ENCODE measurements around the gene LCE3C.
"Not testable (repeated sequence)": the region's sequence is repeated elsewhere in the genome, so short reads cannot be mapped to it uniquely, and the experiment has no call there.

Gene LCE3C

DNA sequence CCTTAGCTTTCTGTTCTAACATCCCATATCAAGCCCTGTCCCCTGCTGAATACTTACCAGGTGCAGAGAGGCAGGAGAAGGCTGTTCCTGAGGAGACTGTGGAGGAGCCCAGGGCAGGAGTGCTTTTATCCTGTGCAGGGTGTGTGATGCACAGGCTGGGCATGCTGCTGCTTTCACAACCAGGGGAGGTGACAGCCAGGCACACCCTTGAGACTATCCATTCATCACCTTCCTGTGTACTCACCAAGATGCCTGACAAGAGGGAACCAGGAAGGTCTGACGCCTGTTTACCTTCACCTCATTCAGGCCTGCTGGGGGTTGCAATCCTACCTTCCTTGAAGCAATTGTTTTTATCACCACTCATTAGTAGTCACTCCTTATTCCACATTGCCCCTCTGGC lies 33.4 kb upstream of the LCE3C start, which contains the start of gene LCE3E:
TSS of gene LCE3E (minus strand) at position 100 of the 400 bp plus-strand sequence. CDS start 572 bp downstream, outside the sequence.
- Histone ChIP-seq H3K9me3 (ENCODE audit: control insufficient read depth, insufficient read depth, low read length) (no peaks in the 10 kb centered on the region), H3K79me2 (ENCODE audit: control insufficient read depth, low read length) (no peaks in the 10 kb centered on the region), H3K9me2 (replicated peaks; ENCODE audit: control insufficient read depth, low read length) (no peaks in the 10 kb centered on the region), H3K36me3 (ENCODE audit: control insufficient read depth, low read length) (no peaks in the 10 kb centered on the region), H3K4me2 (ENCODE audit: low read length) (no peak within 1 kb of the TSS), H4K20me1 (ENCODE audit: control insufficient read depth, insufficient read depth, low read depth, low read length) (no peaks in the 10 kb centered on the region), H3K27me3 (ENCODE audit: control insufficient read depth, low read length) (no peaks in the 10 kb centered on the region), H3K4me3 (ENCODE audit: low read length) (no peak within 1 kb of the TSS), H3K27ac (ENCODE audit: low read depth, low read length) (no peak within 1 kb of the TSS), H3K4me1 (ENCODE audit: control insufficient read depth, low read length) (no peaks in the 10 kb centered on the region), H3F3A (ENCODE audit: control insufficient read depth, insufficient read depth) (no peaks in the 10 kb centered on the region)
- TF ChIP-seq, protein P1, sequence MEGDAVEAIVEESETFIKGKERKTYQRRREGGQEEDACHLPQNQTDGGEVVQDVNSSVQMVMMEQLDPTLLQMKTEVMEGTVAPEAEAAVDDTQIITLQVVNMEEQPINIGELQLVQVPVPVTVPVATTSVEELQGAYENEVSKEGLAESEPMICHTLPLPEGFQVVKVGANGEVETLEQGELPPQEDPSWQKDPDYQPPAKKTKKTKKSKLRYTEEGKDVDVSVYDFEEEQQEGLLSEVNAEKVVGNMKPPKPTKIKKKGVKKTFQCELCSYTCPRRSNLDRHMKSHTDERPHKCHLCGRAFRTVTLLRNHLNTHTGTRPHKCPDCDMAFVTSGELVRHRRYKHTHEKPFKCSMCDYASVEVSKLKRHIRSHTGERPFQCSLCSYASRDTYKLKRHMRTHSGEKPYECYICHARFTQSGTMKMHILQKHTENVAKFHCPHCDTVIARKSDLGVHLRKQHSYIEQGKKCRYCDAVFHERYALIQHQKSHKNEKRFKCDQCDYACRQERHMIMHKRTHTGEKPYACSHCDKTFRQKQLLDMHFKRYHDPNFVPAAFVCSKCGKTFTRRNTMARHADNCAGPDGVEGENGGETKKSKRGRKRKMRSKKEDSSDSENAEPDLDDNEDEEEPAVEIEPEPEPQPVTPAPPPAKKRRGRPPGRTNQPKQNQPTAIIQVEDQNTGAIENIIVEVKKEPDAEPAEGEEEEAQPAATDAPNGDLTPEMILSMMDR (IDR thresholded peaks at IDR 0.05; ENCODE audit: low read depth, low read length, poor library complexity, severe bottlenecking): no peak
- TF ChIP-seq EZH2phosphoT487 (IDR thresholded peaks at IDR 0.05; ENCODE audit: borderline replicate concordance, low read length): no peak

DNA sequence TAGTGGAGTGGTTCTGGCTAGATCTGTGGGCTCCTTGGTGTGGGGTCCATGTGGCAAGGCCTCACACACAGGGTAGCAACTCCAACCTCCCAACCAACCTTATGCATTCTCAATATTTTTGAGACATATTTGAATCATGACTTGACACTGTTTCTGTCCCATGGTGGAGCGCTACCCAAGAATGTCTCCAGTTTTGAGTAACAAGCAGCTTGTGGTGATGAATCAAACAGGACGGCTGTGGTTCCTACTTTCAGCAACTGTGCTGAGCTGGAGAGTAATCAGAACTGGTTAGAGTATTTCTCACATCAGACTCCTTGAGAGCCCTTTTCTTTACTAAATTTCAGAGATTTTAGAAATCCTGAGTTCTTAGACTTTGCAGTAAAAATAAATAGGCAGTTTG lies 22.9 kb upstream of the LCE3C start:
- H3K27me3 ChIP-seq (ENCODE audit: control insufficient read depth, low read length): 0 out of 2 replicates have a peak, but pooled peaks cover 3% of the 10 kb centered on the region
- no peaks in the 10 kb centered on the region for H3K9me2 ChIP-seq (replicated peaks; ENCODE audit: control insufficient read depth, low read length)
- H3K9me3 ChIP-seq (ENCODE audit: control insufficient read depth, insufficient read depth, low read length): no peaks in the 10 kb centered on the region
- H4K20me1 ChIP-seq (ENCODE audit: control insufficient read depth, insufficient read depth, low read depth, low read length): no peaks in the 10 kb centered on the region
- no peak for TF ChIP-seq EZH2phosphoT487 (IDR thresholded peaks at IDR 0.05; ENCODE audit: borderline replicate concordance, low read length)
- TF ChIP-seq, protein P1 (IDR thresholded peaks at IDR 0.05; ENCODE audit: low read depth, low read length, poor library complexity, severe bottlenecking): no peak
- H3K27ac ChIP-seq (ENCODE audit: low read depth, low read length): no peak overlapping the region
- H3K36me3 ChIP-seq (ENCODE audit: control insufficient read depth, low read length): no peaks in the 10 kb centered on the region
- H3K4me3 ChIP-seq (ENCODE audit: low read length): no peak overlapping the region
- H3F3A ChIP-seq (ENCODE audit: control insufficient read depth, insufficient read depth): no peaks in the 10 kb centered on the region
- no peak overlapping the region for H3K4me2 ChIP-seq (ENCODE audit: low read length)
- no peaks in the 10 kb centered on the region for H3K79me2 ChIP-seq (ENCODE audit: control insufficient read depth, low read length)
- no peaks in the 10 kb centered on the region for H3K4me1 ChIP-seq (ENCODE audit: control insufficient read depth, low read length)

DNA sequence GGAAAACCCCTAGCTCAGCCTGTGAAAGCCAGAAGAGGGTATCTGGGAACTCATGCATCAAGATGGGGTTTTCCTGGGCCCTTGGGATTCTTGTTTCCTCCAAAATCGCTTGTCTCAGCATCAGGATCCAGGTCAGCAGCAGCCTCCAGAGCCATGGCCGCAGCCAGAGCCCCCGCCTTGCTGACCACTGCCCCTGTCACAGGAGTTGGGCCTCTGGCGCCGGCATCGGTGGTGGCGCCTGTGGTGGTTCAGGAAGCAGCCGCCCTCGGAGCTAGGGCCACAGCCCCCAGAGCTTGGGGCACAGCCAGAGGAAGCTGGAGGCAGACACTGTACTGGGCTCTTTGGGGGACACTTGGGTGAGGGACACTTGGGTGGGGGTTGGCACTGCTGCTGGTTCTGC lies 20.5 kb upstream of the LCE3C start:
- not testable (repeated sequence) for H3K9me2 ChIP-seq (replicated peaks; ENCODE audit: control insufficient read depth, low read length); H3K36me3 ChIP-seq (ENCODE audit: control insufficient read depth, low read length)

DNA sequence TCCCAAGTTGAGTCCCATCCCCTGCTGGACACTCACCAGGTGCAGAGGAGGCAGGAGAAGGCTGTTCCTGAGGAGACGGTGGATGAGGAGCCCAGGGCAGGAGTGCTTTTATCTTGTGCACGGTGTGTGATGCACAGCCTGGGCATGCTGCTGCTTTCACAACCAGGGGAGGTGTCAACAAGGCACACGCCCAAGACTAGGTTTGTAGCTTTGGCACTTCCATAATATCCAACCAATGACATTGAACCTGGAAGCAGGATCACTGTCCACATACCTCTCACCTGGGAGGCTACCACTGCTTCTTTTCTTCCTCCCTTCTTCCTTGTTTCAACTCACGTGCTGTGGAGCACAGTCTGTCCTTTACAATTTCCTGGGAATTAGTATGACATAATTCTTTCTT lies 19.6 kb upstream of the LCE3C start, which contains the start of gene LCE3D:
TSS of gene LCE3D (minus strand) at position 84 of the 400 bp plus-strand sequence. CDS start 580 bp downstream, outside the sequence.
- no peaks in the 10 kb centered on the region for H4K20me1 ChIP-seq (ENCODE audit: control insufficient read depth, insufficient read depth, low read depth, low read length)
- H3K4me1 ChIP-seq (ENCODE audit: control insufficient read depth, low read length): no peaks in the 10 kb centered on the region
- H3K9me3 ChIP-seq (ENCODE audit: control insufficient read depth, insufficient read depth, low read length): no peaks in the 10 kb centered on the region
- no peak for TF ChIP-seq EZH2phosphoT487 (IDR thresholded peaks at IDR 0.05; ENCODE audit: borderline replicate concordance, low read length)
- TF ChIP-seq, protein P1 (IDR thresholded peaks at IDR 0.05; ENCODE audit: low read depth, low read length, poor library complexity, severe bottlenecking): no peak
- H3K4me3 ChIP-seq (ENCODE audit: low read length): no peak within 1 kb of the TSS
- H3K27ac ChIP-seq (ENCODE audit: low read depth, low read length): no peak within 1 kb of the TSS
- H3K79me2 ChIP-seq (ENCODE audit: control insufficient read depth, low read length): no peaks in the 10 kb centered on the region
- no peaks in the 10 kb centered on the region for H3F3A ChIP-seq (ENCODE audit: control insufficient read depth, insufficient read depth)
- H3K27me3 ChIP-seq (ENCODE audit: control insufficient read depth, low read length): no peaks in the 10 kb centered on the region
- H3K4me2 ChIP-seq (ENCODE audit: low read length): no peak within 1 kb of the TSS
- no peaks in the 10 kb centered on the region for H3K36me3 ChIP-seq (ENCODE audit: control insufficient read depth, low read length)
- no peaks in the 10 kb centered on the region for H3K9me2 ChIP-seq (replicated peaks; ENCODE audit: control insufficient read depth, low read length)

More for the DNA sequence above, 20.5 kb upstream of the LCE3C start:
- not testable (repeated sequence) for H3F3A ChIP-seq (ENCODE audit: control insufficient read depth, insufficient read depth); H3K27me3 ChIP-seq (ENCODE audit: control insufficient read depth, low read length); H3K4me3 ChIP-seq (ENCODE audit: low read length); H4K20me1 ChIP-seq (ENCODE audit: control insufficient read depth, insufficient read depth, low read depth, low read length); H3K79me2 ChIP-seq (ENCODE audit: control insufficient read depth, low read length); H3K4me2 ChIP-seq (ENCODE audit: low read length); H3K27ac ChIP-seq (ENCODE audit: low read depth, low read length); H3K9me3 ChIP-seq (ENCODE audit: control insufficient read depth, insufficient read depth, low read length); H3K4me1 ChIP-seq (ENCODE audit: control insufficient read depth, low read length)
